WTC11 (cell line): ENCODE measurements around the gene CSF1R.

Source experiments
- ATF1 ChIP-seq: sonication (generic); formaldehyde crosslinking; IDR thresholded peaks from 2 replicates; pipeline ENCODE4 v1.8.1; 2023; ENCODE audit warnings: mild to moderate bottlenecking, moderate library complexity, missing genetic modification reagents
- KAT7 ChIP-seq: sonication (generic); formaldehyde crosslinking; IDR thresholded peaks from 2 replicates; pipeline ENCODE4 v1.8.1; 2023; ENCODE audit warnings: missing genetic modification reagents, mild to moderate bottlenecking, borderline replicate concordance
- NFYB ChIP-seq: sonication (generic); formaldehyde crosslinking; conservative IDR thresholded peaks from 2 replicates; pipeline ENCODE4 v1.8.0; 2022; ENCODE audit warnings: low read depth, missing genetic modification reagents
- TF ChIP-seq, protein P1 (sequence below): sonication (generic); formaldehyde crosslinking; IDR thresholded peaks from 2 replicates; pipeline ENCODE4 v1.8.0; 2022; ENCODE audit warnings: mild to moderate bottlenecking, missing genetic modification reagents
- TF ChIP-seq, protein P2 (sequence below): fragments of 200-600 bp; IDR thresholded peaks from 2 replicates; pipeline ENCODE4 v1.8.0; 2022; ENCODE audit warnings: antibody characterized with exemption

DNA sequence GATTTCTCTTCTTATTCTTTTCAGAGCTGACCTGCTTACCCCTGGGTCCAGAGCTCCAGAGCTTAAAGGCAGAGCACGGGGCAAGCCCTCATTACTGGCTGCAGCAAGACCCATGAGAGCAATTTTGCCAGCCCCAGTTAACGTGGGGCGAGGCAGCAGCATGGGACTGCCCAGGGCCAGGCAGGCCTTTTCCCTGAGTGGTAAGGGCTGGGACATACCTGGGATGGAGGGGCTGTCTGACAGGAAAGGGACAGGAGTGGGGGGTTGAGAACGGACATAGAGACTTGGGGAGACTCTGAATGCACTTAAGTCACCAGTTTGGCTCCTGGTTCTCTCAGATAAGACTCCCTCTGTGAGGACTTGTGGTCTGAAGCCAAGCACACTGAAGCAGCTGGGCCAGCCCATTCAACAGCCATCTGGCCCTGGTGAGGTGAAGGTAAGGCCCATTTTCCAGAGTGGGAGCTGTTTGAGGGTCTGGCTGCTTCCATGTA lies 59.6 kb downstream of the CSF1R start:
- no peak for TF ChIP-seq ATF1 (CRISPR knock-in tag)
- TF ChIP-seq, protein P1, sequence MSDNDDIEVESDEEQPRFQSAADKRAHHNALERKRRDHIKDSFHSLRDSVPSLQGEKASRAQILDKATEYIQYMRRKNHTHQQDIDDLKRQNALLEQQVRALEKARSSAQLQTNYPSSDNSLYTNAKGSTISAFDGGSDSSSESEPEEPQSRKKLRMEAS: no peak
- no peak for TF ChIP-seq NFYB (CRISPR knock-in tag)
- TF ChIP-seq KAT7 (CRISPR knock-in tag): no peak
- TF ChIP-seq, protein P2, sequence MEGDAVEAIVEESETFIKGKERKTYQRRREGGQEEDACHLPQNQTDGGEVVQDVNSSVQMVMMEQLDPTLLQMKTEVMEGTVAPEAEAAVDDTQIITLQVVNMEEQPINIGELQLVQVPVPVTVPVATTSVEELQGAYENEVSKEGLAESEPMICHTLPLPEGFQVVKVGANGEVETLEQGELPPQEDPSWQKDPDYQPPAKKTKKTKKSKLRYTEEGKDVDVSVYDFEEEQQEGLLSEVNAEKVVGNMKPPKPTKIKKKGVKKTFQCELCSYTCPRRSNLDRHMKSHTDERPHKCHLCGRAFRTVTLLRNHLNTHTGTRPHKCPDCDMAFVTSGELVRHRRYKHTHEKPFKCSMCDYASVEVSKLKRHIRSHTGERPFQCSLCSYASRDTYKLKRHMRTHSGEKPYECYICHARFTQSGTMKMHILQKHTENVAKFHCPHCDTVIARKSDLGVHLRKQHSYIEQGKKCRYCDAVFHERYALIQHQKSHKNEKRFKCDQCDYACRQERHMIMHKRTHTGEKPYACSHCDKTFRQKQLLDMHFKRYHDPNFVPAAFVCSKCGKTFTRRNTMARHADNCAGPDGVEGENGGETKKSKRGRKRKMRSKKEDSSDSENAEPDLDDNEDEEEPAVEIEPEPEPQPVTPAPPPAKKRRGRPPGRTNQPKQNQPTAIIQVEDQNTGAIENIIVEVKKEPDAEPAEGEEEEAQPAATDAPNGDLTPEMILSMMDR: no peak
